GM12878 (cell line): ENCODE results near the gene KIFBP. TPM values are rescaled to one million over a fixed set of nuclear protein-coding genes. Genes with fewer than 3 reads are reported as not detected.

ENCODE experiments used
- ATAC-seq: fragments of 200-7000 bp; cut with Tn5 transposase; 3 replicates; pipeline ENCODE4 v1.9.1; 2020; ENCODE audit warnings: mild to moderate bottlenecking, moderate library complexity
- BruUV-seq: library from RNA; stranded (reverse); fragments of 400-500 nt; replicated peaks from 2 replicates; lab custom pipeline; 2021; lab: Mats Ljungman, UMichigan
- CTCF ChIA-PET: fragments of 300-600 bp; sonication (Branson Sonifier 250); formaldehyde crosslinking; extraction: SDS; loops from one replicate; lab custom pipeline; 2021; ENCODE audit warnings: inconsistent platforms; lab: Yijun Ruan, JAX
- POLR2A ChIA-PET: fragments of 350-600 bp; formaldehyde crosslinking; extraction: SDS; loops from one replicate; lab custom pipeline; 2021; ENCODE audit warnings: inconsistent platforms; lab: Charles Lee
- RAD21 ChIA-PET: fragments of 300-600 bp; sonication (Branson Sonifier 250); formaldehyde crosslinking; loops from one replicate; lab custom pipeline; 2023; ENCODE audit warnings: antibody characterized with exemption; ENCODE audit not compliant: unreplicated experiment; lab: Charles Lee
- SMC1A ChIA-PET: fragments of 300-600 bp; sonication (Branson Sonifier 250); formaldehyde crosslinking; loops from one replicate; lab custom pipeline; 2023; ENCODE audit not compliant: unreplicated experiment, uncharacterized antibody; lab: Charles Lee
- DNase-seq: peaks from one replicate; pipeline ENCODE4 v3.0.0-alpha.2; 2011; ENCODE audit warnings: low read depth, low spot score
- FAIRE-seq: peaks from 3 replicates; lab custom pipeline; 2011; peaks lifted over from hg19 to GRCh38; lab: Jason Lieb, UNC
- H2AFZ ChIP-seq: 2 replicates; pipeline ENCODE4 v1.6.0; 2011; ENCODE audit warnings: low read depth, low read length, control low read depth; ENCODE audit not compliant: control insufficient read depth
- H3K27ac ChIP-seq: 2 replicates; pipeline ENCODE4 v1.5.1; 2011; ENCODE audit warnings: control low read depth; ENCODE audit not compliant: control insufficient read depth, insufficient read depth
- H3K27me3 ChIP-seq, 2 experiments: replicated peaks in 1 of 2; 2 replicates each; pipeline versions ENCODE4 v1.6.0 to v1.6.1; 2011; ENCODE audit warnings: low read length in 1 of 2; ENCODE audit not compliant: control insufficient read depth in 2 of 2, insufficient read depth in 2 of 2
- H3K36me3 ChIP-seq, 2 experiments: 2 replicates each; pipeline ENCODE4 v1.5.1; 2011; ENCODE audit warnings: low read length in 1 of 2; ENCODE audit not compliant: control insufficient read depth in 2 of 2, insufficient read depth in 2 of 2
- H3K4me1 ChIP-seq: 2 replicates; pipeline ENCODE4 v1.6.1; 2011; ENCODE audit warnings: mild to moderate bottlenecking, low read length, moderate library complexity, mixed read lengths; ENCODE audit not compliant: control insufficient read depth, insufficient read depth
- H3K4me2 ChIP-seq: 2 replicates; pipeline ENCODE4 v1.6.0; 2011; ENCODE audit warnings: control low read depth; ENCODE audit not compliant: control insufficient read depth, insufficient read depth
- H3K4me3 ChIP-seq: fragments of 200-600 bp; sonication (generic); 2 replicates; pipeline ENCODE4 v1.5.1; 2016
- H3K79me2 ChIP-seq: 2 replicates; pipeline ENCODE4 v1.6.0; 2011; ENCODE audit warnings: low read length; ENCODE audit not compliant: control insufficient read depth, insufficient read depth
- H3K9ac ChIP-seq: 2 replicates; pipeline ENCODE4 v1.8.0; 2011; ENCODE audit warnings: low read length, control low read depth, mixed read lengths; ENCODE audit not compliant: control insufficient read depth, insufficient read depth
- H3K9me3 ChIP-seq: replicated peaks from 3 replicates; pipeline ENCODE4 v1.5.1; 2011; ENCODE audit warnings: mild to moderate bottlenecking, low read length; ENCODE audit not compliant: control insufficient read depth, insufficient read depth
- H4K20me1 ChIP-seq: 2 replicates; pipeline ENCODE4 v1.6.0; 2011; ENCODE audit not compliant: control insufficient read depth, insufficient read depth
- ELK1 ChIP-seq: IDR thresholded peaks from 2 replicates; pipeline ENCODE4 v1.6.1; 2012; ENCODE audit warnings: low read depth, low read length, improper control_type of control experiment
- HDAC2 ChIP-seq: fragments of 200-600 bp; sonication (generic); IDR thresholded peaks from 2 replicates; pipeline ENCODE4 v1.6.1; 2017
- IKZF2 ChIP-seq, 2 experiments: fragments of 450-650 bp; IDR thresholded peaks; 2 replicates each; pipeline ENCODE4 v1.6.1; 2017; ENCODE audit warnings: mild to moderate bottlenecking in 2 of 2, moderate library complexity in 2 of 2
- KLF5 ChIP-seq: fragments of 450-650 bp; IDR thresholded peaks from 2 replicates; pipeline ENCODE4 v1.6.1; 2014; ENCODE audit warnings: mild to moderate bottlenecking; ENCODE audit not compliant: partially characterized antibody
- MAX ChIP-seq: IDR thresholded peaks from 2 replicates; pipeline ENCODE4 v1.6.1; 2012; ENCODE audit warnings: low read depth, low read length, improper control_type of control experiment
- NR2F1 ChIP-seq: fragments of 450-650 bp; conservative IDR thresholded peaks from 2 replicates; pipeline ENCODE4 v1.6.1; 2017; ENCODE audit warnings: mild to moderate bottlenecking
- SMAD1 ChIP-seq: fragments of 450-650 bp; IDR thresholded peaks from 2 replicates; pipeline ENCODE4 v1.6.1; 2018; ENCODE audit warnings: mild to moderate bottlenecking, low read depth; ENCODE audit not compliant: partially characterized antibody
- SMARCA5 ChIP-seq: fragments of 450-650 bp; IDR thresholded peaks from 2 replicates; pipeline ENCODE4 v1.6.1; 2017; ENCODE audit warnings: mild to moderate bottlenecking
- SRF ChIP-seq, 2 experiments: IDR thresholded peaks; 2 replicates each; pipeline ENCODE4 v1.6.1; 2011; ENCODE audit warnings: low read depth in 2 of 2, low read length in 2 of 2, mild to moderate bottlenecking in 1 of 2, moderate library complexity in 1 of 2
- STAT1 ChIP-seq: fragments of 450-650 bp; conservative IDR thresholded peaks from 2 replicates; pipeline ENCODE4 v1.6.1; 2014; ENCODE audit warnings: antibody characterized with exemption, mild to moderate bottlenecking
- USF1 ChIP-seq: IDR thresholded peaks from 2 replicates; pipeline ENCODE4 v1.6.1; 2011; ENCODE audit warnings: borderline replicate concordance, low read depth, mild to moderate bottlenecking, moderate library complexity, mixed read lengths, low read length; ENCODE audit not compliant: insufficient read depth; ENCODE audit errors: extremely low read length
- ZNF274 ChIP-seq: IDR thresholded peaks from one replicate; pipeline ENCODE4 v1.8.0; 2011; ENCODE audit not compliant: insufficient read length, insufficient read depth
- ZNF687 ChIP-seq: fragments of 450-650 bp; IDR thresholded peaks from 2 replicates; pipeline ENCODE4 v1.6.1; 2017; ENCODE audit warnings: mild to moderate bottlenecking, moderate library complexity
- ZZZ3 ChIP-seq: IDR thresholded peaks from 2 replicates; pipeline ENCODE4 v1.6.1; 2011; ENCODE audit warnings: low read depth; ENCODE audit not compliant: control insufficient read depth, insufficient read length
- WGBS: methylation state at CpG from one replicate; pipeline ENCODE4 v1.1.6; 2016; ENCODE audit warnings: low lambda C conversion rate; ENCODE audit not compliant: insufficient replicate concordance, insufficient coverage; ENCODE audit errors: missing lambda C conversion rate; 5-methylcytosine and 5-hydroxymethylcytosine counted together
- in situ Hi-C: fragments of 300-500 bp; cut with MboI; formaldehyde crosslinking; loops from 9 replicates; pipeline ENCODE4 v1.14.3; 2018; ENCODE audit warnings: mixed read lengths
- intact Hi-C: fragments of 100-400 bp; cut with micrococcal nuclease; formaldehyde crosslinking; loops from one replicate; pipeline ENCODE4 v1.14.2; 2022; ENCODE audit not compliant: unreplicated experiment
- polyA plus RNA-seq, 11 experiments: library from polyadenylated mRNA; depleted of rRNA in 4 of 11; unstranded in 6 of 11; stranded (reverse) in 5 of 11; fragments of >200 nt; fragmentation: Nextera tagmentation in 4 of 11; fragmentation: Illumina TruSeq in 1 of 11; extraction: Ambion mirVana in 4 of 11; extraction: Trizol in 1 of 11; gene quantifications; 1 replicate in 1 of 11; 2 replicates in 10 of 11; pipeline versions ENCODE4 v1.2.1 to v1.2.3, GENCODE V29; 2011 to 2016; ENCODE audit warnings: inconsistent platforms in 2 of 11, missing spikeins in 2 of 11, low read depth in 1 of 11
- total RNA-seq, 4 experiments: library from RNA; depleted of rRNA in 3 of 4; stranded (reverse); fragments of >200 nt in 3 of 4; fragmentation: Illumina TruSeq in 1 of 4; extraction: Trizol in 1 of 4; gene quantifications; 2 replicates each; pipeline versions ENCODE4 v1.2.1 to v1.2.3, GENCODE V29; 2013 to 2021

The KIFBP gene
- total and polyA plus RNA-seq, 10 of the 15 experiments (the other 5 are each of a cell fraction or from before 2014, with no cell fraction given): 8.6 to 29.5 (median 18.7) TPM

GRCh38 chr10:69051710-69052487, 63.3 kb downstream of the KIFBP start (continued):
- peak; percentile 66 for TF ChIP-seq NR2F1

- Histone ChIP-seq H3K4me1 (peaks cover 89% of the 10 kb centered on the region), H4K20me1 (no peaks in the 10 kb centered on the region), H3K4me3 (no peak overlapping the region), H3K9ac (no peak overlapping the region), H3K79me2 (peaks cover 3% of the 10 kb centered on the region), H3K36me3 (no peaks in the 10 kb centered on the region), H3K9me3 (no peaks in the 10 kb centered on the region), H2AFZ (no peak overlapping the region), H3K27me3 (no peaks in the 10 kb centered on the region), H3K27ac (peak overlapping the region; percentile 85), H3K4me2 (peak overlapping the region; percentile 45)
- SMC1A ChIA-PET: interaction anchor here (0.8 to 17.6 kb wide), 7 partner anchors 7 to 47 kb away, joined by 3 to 355 read pairs (median 6); partner anchors contain the start of gene SRGN
- POLR2A ChIA-PET: interaction anchor here (1.5 to 16.7 kb wide), 5 partner anchors 8 to 176 kb away, joined by 4 to 312 read pairs (median 76); partner anchors contain the start of gene SRGN
- CTCF ChIA-PET: interaction anchor here (1.6 to 14.3 kb wide), 6 partner anchors 7 to 47 kb away, joined by 4 to 121 read pairs (median 18); no protein-coding TSS in a partner anchor
- 59% methylated on average over 6 of the region's 6 CpGs for WGBS
- RAD21 ChIA-PET: interaction anchor here (2.3 to 25.6 kb wide), 4 partner anchors 7 to 47 kb away, joined by 12 to 544 read pairs (median 140); partner anchors contain the start of gene SRGN
- no TSS peak for BruUV-seq
- in situ Hi-C loops (no loop called here), intact Hi-C loops (no loop called here)
- ATAC-seq: no peak
- FAIRE-seq: no peak
- no peak for DNase-seq
- no peak for TF ChIP-seq STAT1
- TF ChIP-seq USF1: no peak
- TF ChIP-seq MAX: no peak
- no peak for TF ChIP-seq SMARCA5
- TF ChIP-seq ZNF274: no peak
- no peak for TF ChIP-seq HDAC2
- TF ChIP-seq KLF5: no peak
- TF ChIP-seq SRF (IDR thresholded peaks at IDR 0.05; ENCODE audit: low read depth in 2 of 2, low read length in 2 of 2): no peak
- TF ChIP-seq SMAD1: no peak
- no peak for TF ChIP-seq IKZF2 (IDR thresholded peaks at IDR 0.05)
- TF ChIP-seq ELK1: no peak
- TF ChIP-seq ZZZ3: no peak
- no peak for TF ChIP-seq ZNF687
Observed at GRCh38 chr10:69052736-69053135, 64.1 kb downstream of the KIFBP start.
